ENCODE data around the gene UNC5B. TPM values are rescaled to one million over a fixed set of nuclear protein-coding genes. Genes with fewer than 3 reads are reported as not detected.

The UNC5B gene
- polyA plus RNA-seq, 1 donor (not counting 4 experiments of a cell fraction or from before 2014, with no cell fraction given), result 1.1 TPM

DNA sequence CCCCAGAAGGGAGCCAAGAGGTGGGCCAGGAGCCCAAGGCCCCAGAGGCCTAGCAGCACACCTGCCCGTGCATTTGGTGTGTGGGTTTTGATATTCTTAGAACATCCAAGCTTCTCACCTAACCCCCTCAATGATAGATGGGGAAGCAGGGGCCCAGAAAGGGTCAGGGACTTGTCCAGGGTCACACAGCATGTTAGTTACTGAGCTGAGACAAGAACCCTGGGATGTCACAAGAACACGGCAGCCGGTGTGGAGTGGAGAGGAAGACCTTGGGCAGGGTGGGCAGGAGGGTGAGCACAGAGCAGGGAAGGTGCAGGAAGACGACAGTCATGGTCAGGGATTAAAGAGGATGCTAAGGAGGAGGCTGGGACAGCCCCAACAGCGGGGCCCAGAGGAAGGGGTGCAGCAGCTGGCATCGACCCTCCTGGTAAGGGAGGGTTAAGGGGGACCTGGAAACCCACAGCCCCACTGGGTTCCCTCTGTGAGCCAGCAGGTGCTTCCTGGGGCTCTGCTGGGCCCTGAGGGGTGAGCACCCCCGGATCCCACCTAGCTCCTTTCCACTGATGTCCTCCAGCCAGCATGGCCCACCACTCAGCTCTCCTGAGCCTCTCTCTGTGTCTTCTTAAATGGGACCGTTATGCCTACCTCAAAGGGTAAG, 44.4 kb downstream of the UNC5B start:
- Histone ChIP-seq H3K79me2 (ENCODE audit: control insufficient read depth, insufficient read depth, low read length) (no peaks in the 10 kb centered on the region), H3K4me1 (ENCODE audit: control insufficient read depth, extremely low read depth, insufficient read depth, low read length) (peaks cover 29% of the 10 kb centered on the region), H3K36me3 (ENCODE audit: control insufficient read depth in 2 of 2, extremely low read depth in 1 of 2, insufficient read depth in 2 of 2, low read length in 2 of 2) (no peaks in the 10 kb centered on the region), H3K27ac (ENCODE audit: control insufficient read depth, insufficient read depth, low read length) (no peak overlapping the region), H3K9me1 (ENCODE audit: control insufficient read depth, extremely low read depth, insufficient read depth, low read length) (no peaks in the 10 kb centered on the region), H4K20me1 (ENCODE audit: control insufficient read depth, extremely low read depth, insufficient read depth, low read length) (no peaks in the 10 kb centered on the region), H3K4me3 (ENCODE audit: control insufficient read depth in 2 of 3, extremely low read depth in 1 of 3, insufficient read depth in 2 of 3, low read depth in 1 of 3, low read length in 3 of 3) (no peak overlapping the region), H2AFZ (ENCODE audit: control insufficient read depth, low read length) (no peak overlapping the region), H3K4me2 (ENCODE audit: control insufficient read depth, extremely low read depth, insufficient read depth, low read depth, low read length) (no peak overlapping the region), H3K27me3 (ENCODE audit: control insufficient read depth, extremely low read depth, insufficient read depth, low read length) (no peaks in the 10 kb centered on the region), H3K9me3 (ENCODE audit: control insufficient read depth, low read depth, low read length) (no peaks in the 10 kb centered on the region), H3K9ac (ENCODE audit: control insufficient read depth, extremely low read depth, insufficient read depth, low read length) (no peak overlapping the region)
- no peak for DNase-seq (ENCODE audit: low read depth, low spot score)
- dilution Hi-C loops (cut with MboI; ENCODE audit: extremely low pct_ligation_motif_present, low sequenced_read_pairs), result no loop called here
- TF ChIP-seq CTCF (optimal IDR thresholded peaks at IDR 0.05 in 1 of 3, IDR thresholded peaks at IDR 0.05 in 1 of 3, conservative IDR thresholded peaks at IDR 0.05 in 1 of 3; ENCODE audit: extremely low read depth in 1 of 3, insufficient read depth in 2 of 3, low read length in 3 of 3) (no peak), EZH2 (IDR thresholded peaks at IDR 0.05; ENCODE audit: low read length) (no peak)
- no peak for FAIRE-seq

DNA sequence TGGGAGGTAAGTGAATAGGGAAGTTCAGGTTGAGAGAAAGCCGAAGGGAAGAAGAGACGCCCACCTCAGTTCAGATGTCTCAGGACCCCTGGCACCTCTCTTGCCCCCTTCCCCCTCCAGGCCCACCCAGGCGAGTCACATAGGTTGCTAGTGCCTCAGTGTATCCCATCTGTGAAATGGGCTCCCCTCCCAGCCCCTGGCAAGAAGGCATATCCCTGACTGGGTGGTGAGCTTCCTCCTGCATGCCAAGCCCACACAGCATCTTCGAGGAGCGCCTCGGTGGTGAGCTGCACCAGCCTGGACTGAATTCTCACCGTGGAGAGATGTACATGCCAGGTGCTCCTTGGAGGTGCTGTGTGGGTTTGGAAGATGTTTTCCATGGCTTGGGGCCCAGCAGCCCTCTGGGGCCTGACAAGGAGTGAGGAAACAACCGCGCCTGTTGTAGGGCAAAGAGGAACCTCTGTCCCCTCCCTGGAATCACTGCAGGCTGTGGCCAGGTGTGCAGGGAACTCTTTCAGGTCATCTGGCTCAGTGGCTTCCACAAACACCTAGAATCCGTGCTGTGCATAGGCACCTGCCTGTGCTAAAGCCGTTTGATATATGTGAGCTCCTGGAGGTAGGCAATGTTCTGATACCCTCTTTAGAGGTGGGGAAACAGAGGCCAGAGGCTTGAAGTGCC, 45.1 kb downstream of the UNC5B start:
- no peak overlapping the region for H3K27ac ChIP-seq (ENCODE audit: control insufficient read depth, insufficient read depth, low read length)
- dilution Hi-C loops (cut with MboI; ENCODE audit: extremely low pct_ligation_motif_present, low sequenced_read_pairs), result no loop called here
- DNase-seq (ENCODE audit: low read depth, low spot score) (no peak), FAIRE-seq (no peak)
- no peaks in the 10 kb centered on the region for H3K36me3 ChIP-seq (ENCODE audit: control insufficient read depth in 2 of 2, extremely low read depth in 1 of 2, insufficient read depth in 2 of 2, low read length in 2 of 2)
- peaks cover 29% of the 10 kb centered on the region for H3K4me1 ChIP-seq (ENCODE audit: control insufficient read depth, extremely low read depth, insufficient read depth, low read length)
- H3K27me3 ChIP-seq (ENCODE audit: control insufficient read depth, extremely low read depth, insufficient read depth, low read length), result no peaks in the 10 kb centered on the region
- no peak overlapping the region for H3K4me3 ChIP-seq (ENCODE audit: control insufficient read depth in 2 of 3, extremely low read depth in 1 of 3, insufficient read depth in 2 of 3, low read depth in 1 of 3, low read length in 3 of 3)
- H4K20me1 ChIP-seq (ENCODE audit: control insufficient read depth, extremely low read depth, insufficient read depth, low read length), result no peaks in the 10 kb centered on the region
- H3K9me1 ChIP-seq (ENCODE audit: control insufficient read depth, extremely low read depth, insufficient read depth, low read length), result no peaks in the 10 kb centered on the region
- no peak overlapping the region for H3K4me2 ChIP-seq (ENCODE audit: control insufficient read depth, extremely low read depth, insufficient read depth, low read depth, low read length)
- no peaks in the 10 kb centered on the region for H3K79me2 ChIP-seq (ENCODE audit: control insufficient read depth, insufficient read depth, low read length)
- H3K9ac ChIP-seq (ENCODE audit: control insufficient read depth, extremely low read depth, insufficient read depth, low read length), result no peak overlapping the region
- H3K9me3 ChIP-seq (ENCODE audit: control insufficient read depth, low read depth, low read length), result no peaks in the 10 kb centered on the region
- H2AFZ ChIP-seq (ENCODE audit: control insufficient read depth, low read length), result no peak overlapping the region
- no peak for TF ChIP-seq CTCF (optimal IDR thresholded peaks at IDR 0.05 in 1 of 3, IDR thresholded peaks at IDR 0.05 in 1 of 3, conservative IDR thresholded peaks at IDR 0.05 in 1 of 3; ENCODE audit: extremely low read depth in 1 of 3, insufficient read depth in 2 of 3, low read length in 3 of 3)
- TF ChIP-seq EZH2 (IDR thresholded peaks at IDR 0.05; ENCODE audit: low read length), result no peak
